ENCODE results near the gene SLC6A12.

Gene SLC6A12

DNA sequence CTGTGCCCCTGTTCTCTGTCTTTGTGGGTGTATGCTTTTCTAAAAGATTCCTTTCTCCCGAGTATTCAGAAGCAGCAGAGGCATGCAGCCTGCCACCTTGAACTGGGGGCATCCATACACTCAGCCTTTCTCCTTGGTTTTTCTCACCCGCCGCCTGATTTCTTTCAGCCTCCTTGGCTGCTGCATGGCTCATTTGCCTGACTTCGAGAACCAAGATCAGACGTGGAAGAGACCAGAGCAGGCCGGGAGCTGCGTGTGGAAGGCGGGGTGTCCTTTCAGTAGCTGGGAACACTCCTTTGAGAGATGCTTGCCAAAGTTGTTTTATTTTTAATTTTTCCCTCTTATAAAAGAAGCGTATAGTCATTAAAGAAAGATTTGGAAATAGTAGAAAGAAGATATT is 53.1 kb downstream of the SLC6A12 start:
- no peak for DNase-seq

DNA sequence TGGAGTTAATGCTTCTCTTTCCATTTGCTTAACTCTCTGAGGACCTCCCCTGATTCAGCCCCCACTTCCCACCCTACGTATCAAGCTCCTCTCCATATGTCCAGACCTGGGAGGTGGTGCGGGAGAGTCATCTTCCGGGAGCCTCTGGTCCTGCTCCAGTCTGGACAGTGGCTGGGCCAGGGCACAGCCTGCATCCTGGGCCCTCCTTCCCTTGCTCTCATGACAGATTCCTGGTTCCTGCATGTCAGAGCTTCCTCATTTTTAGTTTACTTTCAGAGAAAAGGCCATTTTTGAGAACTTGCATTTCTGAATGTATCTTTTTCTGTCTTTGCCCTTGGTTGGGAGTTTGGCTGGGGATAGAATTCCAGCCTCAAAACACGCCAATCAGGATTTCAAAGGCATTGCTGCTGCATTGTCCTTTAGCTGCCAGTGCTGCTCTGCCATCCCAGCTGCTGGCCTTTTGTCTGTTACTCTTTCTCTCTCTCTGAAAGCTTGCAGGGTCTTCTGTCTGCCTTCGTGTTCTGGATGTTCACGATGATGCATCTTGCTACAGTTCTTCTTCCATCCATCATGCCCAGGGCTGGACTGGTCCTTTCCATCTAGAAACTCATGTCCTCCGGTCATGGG is 54.7 kb downstream of the SLC6A12 start:
- no peak for DNase-seq

DNA sequence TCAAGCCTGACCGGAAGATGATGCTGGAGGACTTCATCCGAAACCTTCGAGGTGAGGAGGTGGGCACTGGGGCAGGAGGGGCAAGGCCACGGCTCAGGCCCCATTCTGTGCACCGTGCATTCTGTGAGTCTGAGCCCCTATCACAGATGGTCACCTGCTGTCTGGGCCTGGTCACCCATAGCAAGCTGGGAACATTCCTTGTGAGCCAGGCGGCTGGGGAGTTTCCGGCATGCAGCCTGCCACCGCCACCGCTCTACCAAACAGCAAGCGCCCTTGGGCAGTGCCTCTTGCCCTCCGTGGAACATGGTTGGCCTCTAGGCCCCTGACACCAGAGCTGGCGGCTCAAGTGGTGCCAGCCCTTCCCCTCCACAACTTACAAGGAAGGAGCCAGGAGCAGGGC is 56.3 kb downstream of the SLC6A12 start:
- DNase-seq: no peak

DNA sequence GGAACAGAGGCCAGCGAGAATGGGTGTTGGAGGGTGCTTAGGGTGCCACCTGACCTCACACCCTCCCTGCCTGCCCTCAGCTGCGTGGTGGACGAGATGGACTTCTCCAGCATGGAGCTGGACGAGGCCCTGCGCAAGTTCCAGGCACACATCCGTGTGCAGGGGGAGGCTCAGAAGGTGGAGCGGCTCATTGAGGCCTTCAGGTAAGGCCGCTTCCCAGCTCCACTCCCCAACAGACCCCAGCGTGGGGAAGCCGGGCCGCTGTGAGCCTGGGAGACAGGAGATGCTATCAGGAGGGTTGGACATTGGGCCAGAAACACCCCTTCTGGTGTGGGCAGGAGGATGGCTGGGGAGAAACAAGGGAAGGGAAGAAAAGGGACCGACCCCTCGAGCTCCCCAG is 57.0 kb downstream of the SLC6A12 start:
- no peak for DNase-seq

DNA sequence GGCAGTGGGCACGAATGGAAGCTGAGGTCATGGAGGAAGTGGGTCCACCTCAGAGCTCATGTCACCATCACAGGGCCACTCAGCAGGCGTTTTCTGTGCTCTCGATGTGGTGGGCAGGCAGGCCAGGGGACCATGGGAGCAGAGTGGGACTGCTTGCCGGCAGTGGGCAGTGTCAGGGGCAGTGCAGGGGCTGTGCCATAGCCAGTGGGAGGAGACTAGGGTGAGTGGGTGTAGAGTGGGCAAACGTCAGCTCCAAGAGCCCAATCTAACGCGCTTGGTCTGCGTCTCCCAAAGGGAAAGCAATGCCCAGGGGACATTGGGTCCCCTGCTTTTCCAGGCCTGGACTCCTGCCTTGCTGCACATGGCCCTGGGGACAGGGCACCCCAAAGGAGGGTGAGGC is 58.3 kb downstream of the SLC6A12 start:
- no peak for DNase-seq

DNA sequence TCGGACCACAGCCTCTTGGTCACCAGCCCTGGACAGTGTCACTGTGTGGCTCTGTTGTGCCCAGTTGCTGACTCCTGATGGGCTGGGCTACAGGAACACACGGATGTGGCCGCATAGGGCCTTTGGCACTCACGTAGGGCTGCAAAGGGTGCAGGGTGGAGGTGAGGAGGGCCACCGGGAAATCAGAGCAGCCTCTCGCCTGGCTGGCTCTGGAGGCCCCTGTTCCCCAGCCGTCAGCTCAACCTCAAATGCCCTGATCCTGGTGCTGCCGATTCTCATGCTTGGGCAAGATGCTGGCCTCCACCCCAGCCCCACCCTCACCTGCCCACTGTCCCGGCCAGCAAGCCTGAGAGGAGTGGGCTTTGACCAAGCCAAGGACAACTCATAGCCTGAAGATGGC is 59.0 kb downstream of the SLC6A12 start:
- DNase-seq: no peak

DNA sequence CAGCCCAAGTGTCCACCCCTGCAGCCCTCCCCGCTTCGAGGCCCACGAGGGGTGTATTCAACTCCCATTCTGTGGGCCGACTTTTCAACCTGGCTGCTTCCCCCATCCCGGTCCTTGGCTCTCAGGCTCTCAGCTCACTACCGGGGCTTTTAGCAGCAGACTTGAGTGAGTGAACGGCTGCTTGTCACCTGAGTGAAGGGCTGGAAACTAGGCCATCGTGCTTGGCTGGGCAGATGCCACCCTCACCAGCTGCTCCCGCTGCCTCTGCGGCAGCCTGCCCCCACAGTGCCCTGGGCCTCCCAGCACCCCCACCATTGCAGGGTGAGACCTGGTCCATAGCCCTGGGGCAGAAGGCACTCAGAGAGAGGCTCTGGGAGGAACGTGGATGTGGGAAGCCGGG is 59.9 kb downstream of the SLC6A12 start:
- DNase-seq: no peak

DNA sequence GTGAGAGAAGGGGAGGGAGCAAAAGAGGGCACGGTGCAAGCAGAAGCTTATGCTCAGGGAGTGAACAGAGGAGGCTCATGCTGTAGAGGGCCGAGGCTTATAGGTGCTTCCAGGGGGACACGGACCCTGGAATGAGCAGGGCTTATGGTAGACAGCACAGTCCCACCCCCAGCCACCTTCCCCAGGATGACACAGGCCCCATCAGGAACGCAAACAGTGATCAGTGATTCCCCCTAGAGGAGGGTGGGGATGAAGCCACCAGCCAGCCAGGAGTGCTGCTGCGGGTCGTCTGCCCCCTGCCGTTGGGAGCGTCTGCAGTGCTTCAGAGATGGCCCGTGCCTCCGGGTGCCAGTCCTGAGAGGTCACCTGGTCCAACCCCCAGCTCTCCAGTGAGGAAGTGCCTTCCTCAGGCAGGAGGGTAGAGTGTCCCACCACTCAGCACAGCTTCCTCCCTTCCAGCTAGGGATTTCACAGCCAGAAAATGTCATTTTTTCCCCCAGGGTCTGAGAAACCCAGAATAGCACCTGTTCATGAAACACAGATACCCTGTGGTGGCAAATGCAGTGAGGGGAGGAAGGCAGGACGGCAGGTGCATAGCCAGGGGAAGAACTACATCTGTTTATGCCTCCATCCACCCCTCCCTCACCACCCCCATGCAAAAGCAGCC is 60.7 kb downstream of the SLC6A12 start:
- DNase-seq: peak; percentile 53

DNA sequence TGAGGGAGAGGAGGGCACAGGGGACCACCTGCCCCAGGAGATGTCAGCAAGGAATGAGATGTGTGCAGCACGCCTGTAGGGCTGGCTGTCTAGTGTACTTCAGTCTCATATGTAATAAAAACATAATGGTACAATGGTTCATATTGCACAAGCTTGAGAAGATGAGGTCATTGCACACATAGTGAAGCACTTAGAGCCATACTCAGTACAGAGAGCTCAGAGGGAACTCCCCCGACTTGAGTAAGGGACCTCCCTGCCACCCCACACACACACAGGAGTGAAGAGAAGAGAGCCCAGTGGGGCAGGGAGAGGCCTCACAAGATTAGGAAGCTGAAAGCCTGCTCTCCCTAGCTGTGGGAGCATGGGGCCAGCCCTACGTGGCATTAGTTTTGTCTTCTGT is 61.5 kb downstream of the SLC6A12 start:
- DNase-seq: no peak

DNA sequence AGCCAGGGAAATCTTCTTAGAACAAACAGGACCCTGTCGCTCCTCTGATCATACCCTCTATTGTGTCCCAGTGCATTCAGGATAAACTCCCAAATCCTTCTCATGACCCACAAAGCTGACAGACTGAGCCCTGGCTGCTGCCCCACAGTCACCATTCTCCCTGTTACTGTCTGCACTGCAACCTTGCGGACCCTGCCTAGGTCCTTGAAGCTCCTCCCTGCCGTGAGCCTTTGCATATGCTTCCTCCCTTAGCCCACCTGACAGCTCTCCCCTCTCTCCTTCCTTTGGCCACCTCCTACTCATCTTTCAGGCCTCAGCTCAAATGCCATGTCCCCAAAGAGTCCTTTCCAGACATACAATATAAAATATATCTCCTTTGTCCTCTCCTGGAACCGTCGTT is 62.4 kb downstream of the SLC6A12 start:
- DNase-seq: no peak

DNA sequence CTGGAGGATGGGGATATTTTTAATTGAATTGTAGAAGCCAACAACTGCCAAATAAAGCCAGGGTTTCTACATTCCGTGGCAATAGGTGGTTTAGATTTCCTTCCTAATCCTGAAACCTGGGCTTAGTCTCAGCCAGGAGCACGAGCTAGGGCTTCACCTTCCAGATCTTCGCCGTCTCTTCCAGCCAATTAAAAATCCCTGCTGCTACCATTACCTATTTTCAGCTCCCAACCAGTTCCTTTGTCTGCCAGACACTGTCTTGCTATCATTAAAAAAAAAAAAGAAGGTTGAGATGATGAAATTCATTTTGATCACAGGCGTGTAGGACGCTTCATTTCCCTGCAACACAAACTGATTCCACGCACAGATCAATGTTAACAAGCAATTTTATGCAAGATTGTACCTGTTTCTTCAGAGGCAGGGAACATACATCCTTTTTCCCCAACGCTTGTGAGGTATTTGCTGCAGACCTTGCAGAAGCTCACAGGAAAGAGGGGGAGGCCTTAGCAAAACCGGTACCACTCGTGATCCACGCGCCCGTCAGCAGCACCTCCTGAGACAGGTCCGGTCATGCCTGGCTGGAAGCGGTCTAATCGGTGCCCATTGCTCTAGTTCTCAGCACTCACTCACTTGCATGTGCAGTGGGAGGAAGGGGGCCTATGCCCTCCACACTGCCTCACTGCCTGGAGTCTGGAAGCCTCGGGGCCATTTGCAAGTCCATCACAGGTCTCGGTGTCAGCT is 65.1 kb downstream of the SLC6A12 start:
- DNase-seq: no peak

DNA sequence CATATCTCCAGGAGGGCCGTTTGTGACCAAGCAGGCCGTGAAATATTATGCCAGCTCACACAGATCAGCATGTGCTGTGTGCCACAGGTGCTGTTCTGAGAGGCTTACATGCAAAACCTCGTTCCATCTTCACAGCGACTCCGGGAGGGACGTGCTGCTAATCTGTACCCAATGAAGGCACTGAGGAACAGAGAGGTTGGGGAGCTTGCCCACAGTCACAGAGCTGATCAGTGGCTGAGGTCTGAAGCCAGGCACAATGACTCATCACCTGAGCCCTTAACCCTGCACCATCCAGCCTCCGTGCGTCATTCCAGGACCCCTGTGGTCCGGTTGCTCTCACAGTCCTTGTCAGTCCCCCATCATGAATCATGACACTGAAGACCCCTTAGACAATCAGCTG is 66.7 kb downstream of the SLC6A12 start:
- DNase-seq: no peak

DNA sequence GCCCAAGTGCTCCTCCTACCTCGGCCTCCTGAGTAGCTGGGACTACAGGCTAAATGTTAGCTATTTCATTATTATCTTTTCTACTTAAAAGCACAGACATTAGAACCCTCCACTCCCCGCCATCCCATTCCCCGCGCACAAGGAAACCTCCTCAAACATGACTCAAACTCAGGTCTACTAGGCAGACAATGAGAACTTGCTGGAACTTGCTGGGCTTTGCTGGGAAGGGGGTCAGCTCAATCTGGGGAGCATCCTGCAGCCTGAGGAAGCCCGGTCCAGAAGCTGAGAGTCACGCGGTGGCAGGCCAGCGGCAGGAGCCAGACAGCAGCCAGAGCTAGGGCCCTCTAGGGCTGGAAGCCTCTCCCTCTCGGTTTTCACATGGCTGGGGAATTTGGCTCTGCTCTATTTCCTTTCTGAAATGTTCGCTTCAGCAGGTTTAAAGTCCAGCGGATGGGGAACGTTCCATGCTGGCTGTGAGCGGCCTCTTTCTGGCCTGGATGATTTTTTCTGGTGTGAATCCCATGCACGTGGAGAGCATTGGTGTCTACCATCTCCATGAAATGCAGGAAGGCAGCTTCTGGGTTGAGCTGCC is 68.5 kb downstream of the SLC6A12 start:
- DNase-seq: no peak

DNA sequence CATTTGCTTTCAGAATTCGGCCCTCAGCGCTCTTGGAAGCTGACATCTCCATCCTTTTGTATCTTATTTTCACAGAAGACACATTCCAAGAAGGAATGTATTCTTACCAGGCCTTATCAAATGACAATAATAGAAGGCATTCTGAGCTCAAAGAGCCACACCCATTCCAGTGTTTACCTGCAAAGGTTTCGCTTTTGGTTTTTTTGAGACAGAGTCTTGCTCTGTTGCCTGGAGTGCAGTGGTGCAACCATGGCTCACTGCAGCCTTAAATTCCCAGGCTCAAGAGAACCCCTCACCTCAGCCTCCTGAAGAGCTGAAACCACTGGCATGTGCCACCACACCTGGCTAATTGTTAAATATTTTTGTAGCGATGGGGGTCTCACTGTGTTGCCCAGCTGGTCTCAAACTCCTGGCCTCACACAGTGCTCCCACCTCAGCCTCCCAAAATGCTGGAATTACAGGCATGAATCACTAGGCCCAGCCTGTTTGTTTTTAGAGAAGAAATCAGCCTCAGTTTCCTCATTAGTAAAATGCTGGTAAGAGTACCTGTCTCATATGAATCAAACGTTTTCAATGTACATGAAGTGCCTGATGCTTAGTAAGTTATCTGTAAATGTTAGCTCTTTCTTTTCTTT is 69.2 kb downstream of the SLC6A12 start:
- DNase-seq: no peak

DNA sequence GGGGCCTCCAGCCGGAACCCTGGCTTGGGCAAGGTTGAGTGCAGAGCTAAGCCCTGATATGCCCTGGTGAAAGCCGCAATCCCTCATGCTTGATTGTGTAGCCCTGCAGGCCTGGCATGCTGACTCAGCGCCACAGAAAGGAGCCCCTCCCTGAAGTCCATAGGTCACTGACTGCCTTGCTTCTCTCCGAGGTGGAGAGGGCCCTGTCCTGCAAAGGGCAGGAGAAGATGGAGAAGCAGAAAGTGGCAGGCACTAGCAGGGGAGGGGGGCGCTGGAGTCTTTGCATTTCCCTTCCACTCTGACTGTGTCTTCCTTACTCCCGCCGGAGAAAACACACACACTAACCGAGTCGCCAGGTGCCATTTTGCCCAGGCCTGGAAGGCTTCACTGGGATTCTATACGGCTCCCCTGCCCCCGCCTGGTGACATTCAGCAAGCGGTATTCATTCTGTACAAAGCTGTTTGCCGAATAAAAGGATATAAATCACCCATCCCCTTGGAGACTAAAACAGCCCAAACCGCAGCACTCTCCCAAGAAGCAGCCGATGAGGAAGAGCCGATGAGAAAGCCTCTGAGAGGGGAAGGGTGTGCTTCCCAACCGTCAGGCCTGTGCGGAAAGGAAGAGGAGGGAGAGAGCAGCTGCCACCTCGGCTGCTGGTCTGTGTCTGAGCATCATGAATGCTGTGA is 69.8 kb downstream of the SLC6A12 start:
- DNase-seq: no peak

DNA sequence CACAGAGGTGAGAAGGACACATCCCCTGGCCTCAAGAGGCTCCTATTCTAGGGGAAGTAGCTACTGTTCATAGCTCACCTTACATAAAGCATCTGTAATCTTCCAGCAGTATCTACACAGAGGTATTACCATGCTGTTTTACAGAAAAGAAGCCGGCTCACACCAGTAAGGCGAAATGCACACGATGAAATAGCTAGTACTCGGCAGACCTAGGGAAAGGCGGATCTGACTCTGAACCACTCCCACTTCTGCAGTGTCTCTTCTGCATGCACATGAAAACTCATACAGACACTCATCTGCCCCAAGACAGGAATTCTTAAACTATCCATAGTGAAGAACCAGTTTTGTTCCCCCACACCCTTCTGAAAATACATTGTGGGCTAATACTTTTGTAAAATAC is 73.8 kb downstream of the SLC6A12 start:
- DNase-seq: no peak

Data from activated CD8-positive, alpha-beta memory T cell treated with anti-CD3 and anti-CD28 coated beads, Interleukin-2, amount 50 U/mL, for 4 hours (primary cell).